SK-N-SH treated with all-trans-retinoic acid at 6 μM for 48 hours (cell line): ENCODE results near the gene VWC2L.

Source experiments
- ARNTL ChIP-seq: fragments of 450-650 bp; formaldehyde crosslinking; IDR thresholded peaks from 2 replicates; pipeline ENCODE4 v1.5.0; 2020; ENCODE audit warnings: low read depth, mild to moderate bottlenecking, moderate library complexity, borderline replicate concordance
- BACH2 ChIP-seq: fragments of 250-450 bp; sonication (Bioruptor Pico); IDR thresholded peaks from 2 replicates; pipeline ENCODE4 v1.9.0; 2021; ENCODE audit warnings: mild to moderate bottlenecking, borderline replicate concordance
- CSDC2 ChIP-seq: fragments of 250-450 bp; sonication (Bioruptor Pico); IDR thresholded peaks from 2 replicates; pipeline ENCODE4 v1.5.0; 2020; ENCODE audit warnings: mild to moderate bottlenecking, moderate library complexity
- ESRRG ChIP-seq: fragments of 250-450 bp; sonication (Bioruptor Pico); IDR thresholded peaks from 2 replicates; pipeline ENCODE4 v1.6.1; 2021; ENCODE audit warnings: mild to moderate bottlenecking
- GLIS3 ChIP-seq: fragments of 250-450 bp; sonication (Bioruptor Pico); IDR thresholded peaks from 2 replicates; pipeline ENCODE4 v1.5.0; 2020; ENCODE audit warnings: mild to moderate bottlenecking, moderate library complexity
- ISL1 ChIP-seq: fragments of 250-450 bp; sonication (Bioruptor Pico); IDR thresholded peaks from 2 replicates; pipeline ENCODE4 v2.1.2; 2022; ENCODE audit warnings: mild to moderate bottlenecking, moderate library complexity
- RARB ChIP-seq: fragments of 250-450 bp; sonication (Bioruptor Pico); IDR thresholded peaks from 2 replicates; pipeline ENCODE4 v1.8.0; 2021; ENCODE audit warnings: mild to moderate bottlenecking, moderate library complexity
- SNAI2 ChIP-seq: fragments of 250-450 bp; sonication (Bioruptor Pico); IDR thresholded peaks from 2 replicates; pipeline ENCODE4 v1.5.0; 2020; ENCODE audit warnings: mild to moderate bottlenecking, moderate library complexity
- ZFP30 ChIP-seq: fragments of 450-650 bp; formaldehyde crosslinking; IDR thresholded peaks from 2 replicates; pipeline ENCODE4 v1.5.0; 2022; ENCODE audit warnings: mild to moderate bottlenecking, moderate library complexity
- ZNF8 ChIP-seq: fragments of 450-650 bp; formaldehyde crosslinking; IDR thresholded peaks from 2 replicates; pipeline ENCODE4 v1.5.0; 2020; ENCODE audit warnings: mild to moderate bottlenecking, moderate library complexity
- TF ChIP-seq, protein P1 (sequence below): fragments of 250-450 bp; sonication (Bioruptor Pico); IDR thresholded peaks from 2 replicates; pipeline ENCODE4 v1.5.1; 2020; ENCODE audit warnings: low read depth, mild to moderate bottlenecking, moderate library complexity
- TF ChIP-seq, protein P2 (sequence below): fragments of 250-450 bp; sonication (Bioruptor Pico); IDR thresholded peaks from 2 replicates; pipeline ENCODE4 v1.8.0; 2020; ENCODE audit warnings: mild to moderate bottlenecking, moderate library complexity, borderline replicate concordance
- TF ChIP-seq, protein P3 (sequence below): fragments of 250-450 bp; sonication (Bioruptor Pico); IDR thresholded peaks from 2 replicates; pipeline ENCODE4 v1.5.0; 2020; ENCODE audit warnings: mild to moderate bottlenecking, moderate library complexity

DNA sequence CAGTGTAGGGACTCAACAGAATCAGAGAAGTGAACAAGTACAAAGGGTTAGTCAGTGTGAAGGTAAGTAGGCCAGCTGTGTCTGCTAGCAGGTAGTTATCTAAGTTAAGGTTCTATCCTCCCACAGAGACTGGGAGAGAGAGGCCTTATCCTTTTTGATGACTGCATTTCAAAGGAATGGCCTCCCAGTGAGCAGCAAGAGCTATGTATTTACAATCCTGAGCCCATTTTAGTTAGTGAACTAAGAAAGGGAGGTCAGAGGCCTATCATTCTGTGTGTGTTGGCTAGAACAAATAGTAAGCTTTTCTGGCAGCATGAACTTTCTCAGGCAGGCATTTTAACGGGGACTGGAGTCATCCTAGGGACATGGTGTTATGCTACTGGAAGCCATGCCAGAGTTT lies 182.9 kb downstream of the VWC2L start:
- TF ChIP-seq ZFP30 = no peak
- TF ChIP-seq ISL1 (CRISPR knock-in tag) = no peak
- TF ChIP-seq GLIS3 = no peak
- TF ChIP-seq ZNF8 (CRISPR knock-in tag) = no peak
- TF ChIP-seq, protein P1, sequence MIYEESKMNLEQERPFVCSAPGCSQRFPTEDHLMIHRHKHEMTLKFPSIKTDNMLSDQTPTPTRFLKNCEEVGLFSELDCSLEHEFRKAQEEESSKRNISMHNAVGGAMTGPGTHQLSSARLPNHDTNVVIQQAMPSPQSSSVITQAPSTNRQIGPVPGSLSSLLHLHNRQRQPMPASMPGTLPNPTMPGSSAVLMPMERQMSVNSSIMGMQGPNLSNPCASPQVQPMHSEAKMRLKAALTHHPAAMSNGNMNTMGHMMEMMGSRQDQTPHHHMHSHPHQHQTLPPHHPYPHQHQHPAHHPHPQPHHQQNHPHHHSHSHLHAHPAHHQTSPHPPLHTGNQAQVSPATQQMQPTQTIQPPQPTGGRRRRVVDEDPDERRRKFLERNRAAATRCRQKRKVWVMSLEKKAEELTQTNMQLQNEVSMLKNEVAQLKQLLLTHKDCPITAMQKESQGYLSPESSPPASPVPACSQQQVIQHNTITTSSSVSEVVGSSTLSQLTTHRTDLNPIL (CRISPR knock-in tag) = no peak
- no peak for TF ChIP-seq RARB (CRISPR knock-in tag)
- TF ChIP-seq ARNTL = no peak
- TF ChIP-seq BACH2 (CRISPR knock-in tag) = no peak
- TF ChIP-seq, protein P2, sequence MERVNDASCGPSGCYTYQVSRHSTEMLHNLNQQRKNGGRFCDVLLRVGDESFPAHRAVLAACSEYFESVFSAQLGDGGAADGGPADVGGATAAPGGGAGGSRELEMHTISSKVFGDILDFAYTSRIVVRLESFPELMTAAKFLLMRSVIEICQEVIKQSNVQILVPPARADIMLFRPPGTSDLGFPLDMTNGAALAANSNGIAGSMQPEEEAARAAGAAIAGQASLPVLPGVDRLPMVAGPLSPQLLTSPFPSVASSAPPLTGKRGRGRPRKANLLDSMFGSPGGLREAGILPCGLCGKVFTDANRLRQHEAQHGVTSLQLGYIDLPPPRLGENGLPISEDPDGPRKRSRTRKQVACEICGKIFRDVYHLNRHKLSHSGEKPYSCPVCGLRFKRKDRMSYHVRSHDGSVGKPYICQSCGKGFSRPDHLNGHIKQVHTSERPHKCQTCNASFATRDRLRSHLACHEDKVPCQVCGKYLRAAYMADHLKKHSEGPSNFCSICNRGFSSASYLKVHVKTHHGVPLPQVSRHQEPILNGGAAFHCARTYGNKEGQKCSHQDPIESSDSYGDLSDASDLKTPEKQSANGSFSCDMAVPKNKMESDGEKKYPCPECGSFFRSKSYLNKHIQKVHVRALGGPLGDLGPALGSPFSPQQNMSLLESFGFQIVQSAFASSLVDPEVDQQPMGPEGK (CRISPR knock-in tag) = no peak
- TF ChIP-seq SNAI2 (CRISPR knock-in tag) = no peak
- TF ChIP-seq ESRRG (CRISPR knock-in tag) = no peak
- TF ChIP-seq, protein P3, sequence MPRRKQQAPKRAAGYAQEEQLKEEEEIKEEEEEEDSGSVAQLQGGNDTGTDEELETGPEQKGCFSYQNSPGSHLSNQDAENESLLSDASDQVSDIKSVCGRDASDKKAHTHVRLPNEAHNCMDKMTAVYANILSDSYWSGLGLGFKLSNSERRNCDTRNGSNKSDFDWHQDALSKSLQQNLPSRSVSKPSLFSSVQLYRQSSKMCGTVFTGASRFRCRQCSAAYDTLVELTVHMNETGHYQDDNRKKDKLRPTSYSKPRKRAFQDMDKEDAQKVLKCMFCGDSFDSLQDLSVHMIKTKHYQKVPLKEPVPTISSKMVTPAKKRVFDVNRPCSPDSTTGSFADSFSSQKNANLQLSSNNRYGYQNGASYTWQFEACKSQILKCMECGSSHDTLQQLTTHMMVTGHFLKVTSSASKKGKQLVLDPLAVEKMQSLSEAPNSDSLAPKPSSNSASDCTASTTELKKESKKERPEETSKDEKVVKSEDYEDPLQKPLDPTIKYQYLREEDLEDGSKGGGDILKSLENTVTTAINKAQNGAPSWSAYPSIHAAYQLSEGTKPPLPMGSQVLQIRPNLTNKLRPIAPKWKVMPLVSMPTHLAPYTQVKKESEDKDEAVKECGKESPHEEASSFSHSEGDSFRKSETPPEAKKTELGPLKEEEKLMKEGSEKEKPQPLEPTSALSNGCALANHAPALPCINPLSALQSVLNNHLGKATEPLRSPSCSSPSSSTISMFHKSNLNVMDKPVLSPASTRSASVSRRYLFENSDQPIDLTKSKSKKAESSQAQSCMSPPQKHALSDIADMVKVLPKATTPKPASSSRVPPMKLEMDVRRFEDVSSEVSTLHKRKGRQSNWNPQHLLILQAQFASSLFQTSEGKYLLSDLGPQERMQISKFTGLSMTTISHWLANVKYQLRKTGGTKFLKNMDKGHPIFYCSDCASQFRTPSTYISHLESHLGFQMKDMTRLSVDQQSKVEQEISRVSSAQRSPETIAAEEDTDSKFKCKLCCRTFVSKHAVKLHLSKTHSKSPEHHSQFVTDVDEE (CRISPR knock-in tag) = no peak
- TF ChIP-seq CSDC2 (CRISPR knock-in tag) = no peak
